ENCODE data around the gene SUPT20H.
"Not testable (repeated sequence)": the region's sequence is repeated elsewhere in the genome, so short reads cannot be mapped to it uniquely, and the experiment has no call there.

Gene SUPT20H

GRCh38 chr13:37069597-37070103 is 10.2 kb upstream of the SUPT20H start:
- DNase-seq (ENCODE audit: low read depth) = no peak

GRCh38 chr13:37068962-37069361 is 9.5 kb upstream of the SUPT20H start:
- no peak for DNase-seq (ENCODE audit: low read depth)

GRCh38 chr13:37067874-37068273 is 8.4 kb upstream of the SUPT20H start:
- no peak for DNase-seq (ENCODE audit: low read depth)

- no peak for DNase-seq (ENCODE audit: low read depth)
Observed at GRCh38 chr13:37065890-37066526, 6.5 kb upstream of the SUPT20H start.

GRCh38 chr13:37059848-37060192 is 332 bp upstream of the SUPT20H start:
- no peak for DNase-seq (ENCODE audit: low read depth)

GRCh38 chr13:37056228-37056627 is 3.3 kb downstream of the SUPT20H start:
- DNase-seq (ENCODE audit: low read depth) = not testable (repeated sequence)

GRCh38 chr13:37053111-37053510 is 6.4 kb downstream of the SUPT20H start:
- not testable (repeated sequence) for DNase-seq (ENCODE audit: low read depth)

- DNase-seq (ENCODE audit: low read depth) = no peak
Observed at GRCh38 chr13:37049810-37050209, 9.7 kb downstream of the SUPT20H start.

GRCh38 chr13:37047846-37048245 is 11.6 kb downstream of the SUPT20H start:
- DNase-seq (ENCODE audit: low read depth) = no peak

- DNase-seq (ENCODE audit: low read depth) = no peak
Observed at GRCh38 chr13:37047032-37047431, 12.5 kb downstream of the SUPT20H start.

- DNase-seq (ENCODE audit: low read depth) = no peak
Observed at GRCh38 chr13:37046062-37046461, 13.4 kb downstream of the SUPT20H start.

- no peak for DNase-seq (ENCODE audit: low read depth)
Observed at GRCh38 chr13:37040789-37041188, 18.7 kb downstream of the SUPT20H start.

GRCh38 chr13:37039896-37040295 is 19.6 kb downstream of the SUPT20H start:
- no peak for DNase-seq (ENCODE audit: low read depth)

- DNase-seq (ENCODE audit: low read depth) = no peak
Observed at GRCh38 chr13:37037241-37037640, 22.2 kb downstream of the SUPT20H start.

GRCh38 chr13:37029617-37030016 is 29.9 kb downstream of the SUPT20H start:
- no peak for DNase-seq (ENCODE audit: low read depth)

- DNase-seq (ENCODE audit: low read depth) = no peak
Observed at GRCh38 chr13:37027639-37028038, 31.8 kb downstream of the SUPT20H start.

- DNase-seq (ENCODE audit: low read depth) = no peak
Observed at GRCh38 chr13:37026771-37027170, 32.7 kb downstream of the SUPT20H start.

GRCh38 chr13:37023871-37024270 is 35.6 kb downstream of the SUPT20H start:
- no peak for DNase-seq (ENCODE audit: low read depth)

GRCh38 chr13:37014609-37015008 is 44.9 kb downstream of the SUPT20H start:
- DNase-seq (ENCODE audit: low read depth) = no peak

- DNase-seq (ENCODE audit: low read depth) = no peak
Observed at GRCh38 chr13:37011788-37012187, 47.7 kb downstream of the SUPT20H start.

GRCh38 chr13:37011002-37011401 is 48.5 kb downstream of the SUPT20H start:
- DNase-seq (ENCODE audit: low read depth) = no peak

- no peak for DNase-seq (ENCODE audit: low read depth)
Observed at GRCh38 chr13:37010424-37010823, 49.1 kb downstream of the SUPT20H start.

- no peak for DNase-seq (ENCODE audit: low read depth)
Observed at GRCh38 chr13:37009692-37010091, 49.8 kb downstream of the SUPT20H start.

- no peak for DNase-seq (ENCODE audit: low read depth)
Observed at GRCh38 chr13:37001921-37002250, 57.6 kb downstream of the SUPT20H start.
